ENCODE results near the gene ASH1L.

The ASH1L gene

GRCh38 chr1:155323729-155324036, 238.9 kb downstream of the ASH1L start (continued):
- TF ChIP-seq PRDM1 (tag by site-specific recombination; IDR thresholded peaks at IDR 0.05): peak; percentile 30; the same call in 1 of the 2 replicates
- no peak for TF ChIP-seq ZNF350 (tag by site-specific recombination; IDR thresholded peaks at IDR 0.05)
- no peak for TF ChIP-seq ZNF704 (tag by site-specific recombination; IDR thresholded peaks at IDR 0.05)
- no peak for TF ChIP-seq ZNF169 (tag by site-specific recombination; IDR thresholded peaks at IDR 0.05)
- TF ChIP-seq ZNF623 (tag by site-specific recombination; IDR thresholded peaks at IDR 0.05): no peak
- no peak for TF ChIP-seq ZNF416 (tag by site-specific recombination; IDR thresholded peaks at IDR 0.05)
- no peak for TF ChIP-seq ZNF248 (tag by site-specific recombination; IDR thresholded peaks at IDR 0.05)
- no peak for TF ChIP-seq ZNF555 (tag by site-specific recombination; conservative IDR thresholded peaks at IDR 0.05)
- no peak for TF ChIP-seq ZNF488 (tag by site-specific recombination; IDR thresholded peaks at IDR 0.05)
- TF ChIP-seq ZNF76 (tag by site-specific recombination; IDR thresholded peaks at IDR 0.05; ENCODE audit: borderline replicate concordance, low read depth): no peak
- no peak for TF ChIP-seq SALL2 (tag by site-specific recombination; IDR thresholded peaks at IDR 0.05; ENCODE audit: borderline replicate concordance)
- TF ChIP-seq BCL11B (tag by site-specific recombination; IDR thresholded peaks at IDR 0.05; ENCODE audit: low read depth): no peak
- peak; percentile 86 for TF ChIP-seq ZNF362 (tag by site-specific recombination; IDR thresholded peaks at IDR 0.05)
- TF ChIP-seq ZNF423 (tag by site-specific recombination; IDR thresholded peaks at IDR 0.05): no peak
- no peak for TF ChIP-seq ZNF449 (tag by site-specific recombination; IDR thresholded peaks at IDR 0.05)
- TF ChIP-seq TRIM28 (IDR thresholded peaks at IDR 0.05; ENCODE audit: borderline replicate concordance, low read length): no peak
- no peak for TF ChIP-seq ZBTB8A (tag by site-specific recombination; IDR thresholded peaks at IDR 0.05)
- no peak for TF ChIP-seq ZFP69B (tag by site-specific recombination; IDR thresholded peaks at IDR 0.05)
- 0 out of 2 replicates have a peak, but pooled peaks have one; percentile 56 for TF ChIP-seq PBX3 (CRISPR knock-in tag; IDR thresholded peaks at IDR 0.05)

- no peaks in the 10 kb centered on the region for H3K9me3 ChIP-seq (ENCODE audit: control insufficient read depth, insufficient read depth, low read depth, low read length)
- H3K4me3 ChIP-seq (ENCODE audit: low read depth, low read length): peak overlapping the region; percentile 86
- ChIA-PET POLR2A (interaction anchor here (0.6 to 4.4 kb wide), 18 partner anchors 10 to 286 kb away, joined by 3 to 32 read pairs (median 4); partner anchors contain the start of genes ASH1L, CLK2, ENTREP3 and FDPS), CTCF (interaction anchor here (0.5 to 8.4 kb wide), 20 partner anchors 12 to 232 kb away, joined by 3 to 77 read pairs (median 3); partner anchors contain the start of genes HCN3, MTX1 and THBS3)
- H3K27ac ChIP-seq (ENCODE audit: extremely low read depth, low read depth, low read length): peak overlapping the region; percentile 85
- 0 out of 2 replicates have a peak, but pooled peaks cover 3% of the 10 kb centered on the region for H3K4me1 ChIP-seq (ENCODE audit: control insufficient read depth, insufficient read depth, low read length)
- H3K36me3 ChIP-seq (ENCODE audit: control insufficient read depth in 2 of 2, insufficient read depth in 1 of 2, low read length in 2 of 2): peaks cover 8 to 62% of the 10 kb centered on the region in 2 experiments; a peak in 2 of 3 replicates
- no peak for TF ChIP-seq ZNF148 (tag by site-specific recombination; IDR thresholded peaks at IDR 0.05; ENCODE audit: borderline replicate concordance)
- no peak for TF ChIP-seq ZNF791 (tag by site-specific recombination; IDR thresholded peaks at IDR 0.05)
- peak; percentile 42; the same call in 1 of the 2 replicates for TF ChIP-seq ZXDB (tag by site-specific recombination; IDR thresholded peaks at IDR 0.05)
- TF ChIP-seq ZNF704 (tag by site-specific recombination; IDR thresholded peaks at IDR 0.05): no peak
- TF ChIP-seq HOXD13 (CRISPR knock-in tag; IDR thresholded peaks at IDR 0.05; ENCODE audit: borderline replicate concordance): no peak
- no peak for TF ChIP-seq ZNF521 (tag by site-specific recombination; IDR thresholded peaks at IDR 0.05)
- TF ChIP-seq ZNF645 (tag by site-specific recombination; IDR thresholded peaks at IDR 0.05): no peak
Measured at GRCh38 chr1:155322953-155323728, 239.5 kb downstream of the ASH1L start.
